ENCODE results near the gene AKAP8. TPM values are rescaled to one million over a fixed set of nuclear protein-coding genes. Genes with fewer than 3 reads are reported as not detected.

AKAP8 gene
- total RNA-seq, 2 donors from 2014 or later, result 18.7 to 54.9 TPM

DNA sequence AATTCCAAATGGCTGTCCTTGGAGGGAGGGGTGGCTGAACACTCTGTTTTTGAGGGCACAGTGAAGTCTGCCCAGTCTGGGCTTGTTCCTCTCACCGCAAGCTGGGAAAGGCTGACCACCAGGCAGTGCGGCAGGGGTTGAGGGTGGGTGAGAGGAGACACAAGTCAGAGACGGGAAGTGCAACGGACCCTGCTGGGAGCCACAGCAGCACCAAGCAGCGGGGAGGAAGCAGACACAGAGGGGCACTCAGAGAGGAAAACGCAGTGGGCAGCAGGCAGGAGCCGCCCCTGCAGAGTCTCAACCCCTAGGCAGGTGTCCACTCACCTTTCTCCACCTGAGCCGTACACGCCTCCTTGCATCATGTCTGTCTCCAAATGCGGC is 23.6 kb upstream of the AKAP8 start:
- Histone ChIP-seq H3K27me3 (replicated peaks; ENCODE audit: insufficient read depth) (no peaks in the 10 kb centered on the region), H3K4me3 (no peak overlapping the region), H3K27ac (peak overlapping the region; percentile 75 to 78), H3K36me3 (peaks cover 41% of the 10 kb centered on the region), H3K9me3 (no peaks in the 10 kb centered on the region), H3K4me1 (ENCODE audit: control insufficient read depth in 1 of 2, low read depth in 2 of 2) (peaks cover 20 to 54% of the 10 kb centered on the region in 2 donors)
- ATAC-seq (ENCODE audit: insufficient number of reproducible peaks, low FRiP score, low read depth) (no peak), DNase-seq (ENCODE audit: low spot score) (no peak)
- TF ChIP-seq, protein P1, sequence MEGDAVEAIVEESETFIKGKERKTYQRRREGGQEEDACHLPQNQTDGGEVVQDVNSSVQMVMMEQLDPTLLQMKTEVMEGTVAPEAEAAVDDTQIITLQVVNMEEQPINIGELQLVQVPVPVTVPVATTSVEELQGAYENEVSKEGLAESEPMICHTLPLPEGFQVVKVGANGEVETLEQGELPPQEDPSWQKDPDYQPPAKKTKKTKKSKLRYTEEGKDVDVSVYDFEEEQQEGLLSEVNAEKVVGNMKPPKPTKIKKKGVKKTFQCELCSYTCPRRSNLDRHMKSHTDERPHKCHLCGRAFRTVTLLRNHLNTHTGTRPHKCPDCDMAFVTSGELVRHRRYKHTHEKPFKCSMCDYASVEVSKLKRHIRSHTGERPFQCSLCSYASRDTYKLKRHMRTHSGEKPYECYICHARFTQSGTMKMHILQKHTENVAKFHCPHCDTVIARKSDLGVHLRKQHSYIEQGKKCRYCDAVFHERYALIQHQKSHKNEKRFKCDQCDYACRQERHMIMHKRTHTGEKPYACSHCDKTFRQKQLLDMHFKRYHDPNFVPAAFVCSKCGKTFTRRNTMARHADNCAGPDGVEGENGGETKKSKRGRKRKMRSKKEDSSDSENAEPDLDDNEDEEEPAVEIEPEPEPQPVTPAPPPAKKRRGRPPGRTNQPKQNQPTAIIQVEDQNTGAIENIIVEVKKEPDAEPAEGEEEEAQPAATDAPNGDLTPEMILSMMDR (IDR thresholded peaks at IDR 0.05), result no peak

DNA sequence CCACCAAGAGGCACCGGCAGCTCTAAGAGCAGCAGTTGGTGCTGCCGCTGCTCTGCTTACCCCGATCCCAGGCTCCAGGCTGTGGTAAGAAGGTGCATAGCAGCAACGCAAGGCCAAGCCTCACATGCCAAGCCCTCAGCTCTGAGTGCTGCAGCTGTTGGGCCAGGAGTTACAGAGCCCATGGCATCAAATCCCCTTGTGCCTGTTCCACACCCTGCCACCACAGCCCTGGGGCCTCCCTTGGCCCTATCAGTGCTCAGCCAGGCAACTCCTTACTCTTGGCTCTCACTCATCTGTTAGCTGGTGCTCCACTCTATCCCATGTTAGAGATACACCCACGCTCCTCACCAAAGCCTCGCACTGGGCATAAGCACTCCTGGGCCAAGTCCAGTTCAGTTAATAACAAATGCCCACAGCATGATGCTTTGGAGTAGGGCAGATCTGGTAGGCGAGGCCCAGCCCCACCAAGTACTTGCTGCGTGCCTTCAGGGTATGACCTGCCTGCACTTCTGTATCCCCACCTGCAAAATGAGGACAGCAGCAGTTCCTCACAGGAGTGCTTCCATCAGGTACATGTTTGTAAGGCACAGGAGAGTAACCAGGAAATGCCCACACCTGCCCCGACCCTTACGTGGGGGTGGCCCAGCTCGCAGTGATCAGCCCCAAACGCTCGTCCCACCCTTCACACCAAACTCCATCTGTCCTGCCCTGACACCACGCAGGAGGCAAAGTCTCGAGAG is 23.0 kb upstream of the AKAP8 start:
- peaks cover 47% of the 10 kb centered on the region for H3K36me3 ChIP-seq
- no peak overlapping the region for H3K4me3 ChIP-seq
- ATAC-seq (ENCODE audit: insufficient number of reproducible peaks, low FRiP score, low read depth) (no peak), DNase-seq (ENCODE audit: low spot score) (no peak)
- peak overlapping the region; percentile 75 to 78 for H3K27ac ChIP-seq
- no peaks in the 10 kb centered on the region for H3K9me3 ChIP-seq
- H3K27me3 ChIP-seq (replicated peaks; ENCODE audit: insufficient read depth), result no peaks in the 10 kb centered on the region
- H3K4me1 ChIP-seq (ENCODE audit: control insufficient read depth in 1 of 2, low read depth in 2 of 2), result peaks cover 20 to 54% of the 10 kb centered on the region in 2 donors
- TF ChIP-seq, protein P1 (IDR thresholded peaks at IDR 0.05), result no peak

DNA sequence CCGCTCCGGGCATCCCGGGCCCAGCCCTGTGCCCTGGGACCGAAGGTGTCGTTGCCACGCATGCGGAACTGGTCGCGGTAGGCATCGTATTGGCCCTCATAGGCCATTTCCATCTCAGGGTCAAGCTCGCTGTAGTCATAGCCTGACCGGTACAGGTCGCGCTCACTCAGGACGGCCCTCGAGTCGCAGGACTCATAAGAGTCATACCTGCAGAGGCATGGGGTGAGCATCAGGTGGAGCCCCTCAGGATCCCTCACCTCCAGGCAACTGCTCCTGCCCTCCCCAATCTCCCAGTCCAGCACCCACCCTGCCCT is 21.8 kb upstream of the AKAP8 start:
- H3K27ac ChIP-seq, result no peak overlapping the region
- DNase-seq (ENCODE audit: low spot score), result no peak

DNA sequence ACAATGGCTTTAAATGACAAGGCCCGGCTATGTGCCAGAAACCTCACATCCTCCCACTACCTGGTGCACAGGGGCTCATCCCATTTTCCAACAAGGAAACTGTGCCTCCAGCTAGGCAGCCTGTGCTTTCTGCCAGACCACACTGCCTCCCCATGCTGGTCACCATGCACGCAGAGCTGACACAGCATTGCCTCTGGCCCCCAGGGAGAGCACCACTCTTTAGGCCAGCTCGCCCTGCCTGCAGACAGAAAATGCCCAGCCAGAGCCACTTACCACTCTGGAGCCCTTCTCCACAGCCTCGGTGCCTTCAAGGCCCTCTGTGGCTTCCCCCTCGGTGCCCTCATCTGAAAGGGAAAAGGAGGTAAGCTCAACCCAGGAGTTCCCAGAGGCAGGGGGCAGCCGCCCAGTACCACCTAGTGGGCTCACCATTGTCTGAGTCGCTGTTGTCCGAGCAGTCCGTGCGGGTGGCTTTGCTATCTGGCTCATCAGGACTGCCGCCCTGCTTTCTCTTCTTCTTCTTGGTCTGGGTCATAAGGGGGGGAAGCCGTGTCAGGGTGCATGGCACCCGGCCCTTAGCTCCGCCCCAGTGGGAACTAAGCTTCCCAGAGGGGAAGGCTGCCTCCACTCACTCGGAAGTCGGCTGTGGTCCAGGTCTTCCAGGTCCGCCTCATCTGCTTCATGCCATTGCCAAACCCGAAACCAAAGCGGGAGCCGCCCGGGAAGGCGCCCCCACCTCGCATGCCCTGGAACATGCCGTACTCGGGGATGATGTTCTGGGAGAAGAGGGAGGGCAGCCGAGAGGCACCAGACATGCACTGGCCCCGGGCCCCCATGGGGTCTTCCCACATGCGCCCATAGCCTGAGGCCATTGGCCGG is 21.2 kb upstream of the AKAP8 start:
- peaks cover 65% of the 10 kb centered on the region for H3K36me3 ChIP-seq
- H3K4me3 ChIP-seq, result no peak overlapping the region
- no peak for ATAC-seq (ENCODE audit: insufficient number of reproducible peaks, low FRiP score, low read depth)
- H3K4me1 ChIP-seq (ENCODE audit: control insufficient read depth in 1 of 2, low read depth in 2 of 2), result peaks cover 20 to 44% of the 10 kb centered on the region in 2 donors
- H3K27me3 ChIP-seq (replicated peaks; ENCODE audit: insufficient read depth), result no peaks in the 10 kb centered on the region
- H3K9me3 ChIP-seq, result no peaks in the 10 kb centered on the region
- no peak for DNase-seq (ENCODE audit: low spot score)
- no peak overlapping the region for H3K27ac ChIP-seq
- TF ChIP-seq, protein P1 (IDR thresholded peaks at IDR 0.05), result no peak

More for the DNA sequence above, 21.8 kb upstream of the AKAP8 start:
- Histone ChIP-seq H3K27me3 (replicated peaks; ENCODE audit: insufficient read depth) (no peaks in the 10 kb centered on the region), H3K9me3 (no peaks in the 10 kb centered on the region), H3K4me1 (ENCODE audit: control insufficient read depth in 1 of 2, low read depth in 2 of 2) (peaks cover 20 to 47% of the 10 kb centered on the region in 2 donors), H3K4me3 (no peak overlapping the region), H3K36me3 (peaks cover 59% of the 10 kb centered on the region)
- ATAC-seq (ENCODE audit: insufficient number of reproducible peaks, low FRiP score, low read depth), result no peak
- TF ChIP-seq, protein P1 (IDR thresholded peaks at IDR 0.05), result no peak

DNA sequence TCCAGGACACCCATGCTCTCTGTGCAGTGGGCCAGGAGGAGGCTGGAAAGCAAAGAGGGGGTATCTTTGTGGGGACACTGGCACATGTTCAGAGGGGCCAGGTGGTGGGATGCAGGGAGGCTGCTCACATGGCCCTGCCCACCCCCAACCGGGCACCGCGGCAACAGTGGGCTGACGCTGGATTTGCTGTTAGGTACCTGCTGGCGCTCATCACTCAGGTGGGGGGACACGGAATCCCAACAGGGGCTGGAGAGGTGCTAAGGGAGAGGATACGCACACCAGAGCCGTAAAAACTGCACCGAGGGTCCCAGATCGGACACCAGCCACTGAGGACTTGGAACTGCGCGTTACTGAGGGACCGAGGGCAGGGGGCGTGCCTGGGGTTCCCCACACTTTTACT is 20.0 kb upstream of the AKAP8 start:
- H3K9me3 ChIP-seq, result no peaks in the 10 kb centered on the region
- DNase-seq (ENCODE audit: low spot score) (no peak), ATAC-seq (ENCODE audit: insufficient number of reproducible peaks, low FRiP score, low read depth) (no peak)
- peaks cover 70% of the 10 kb centered on the region for H3K36me3 ChIP-seq
- H3K4me3 ChIP-seq, result no peak overlapping the region
- H3K27me3 ChIP-seq (replicated peaks; ENCODE audit: insufficient read depth), result no peaks in the 10 kb centered on the region
- H3K4me1 ChIP-seq (ENCODE audit: control insufficient read depth in 1 of 2, low read depth in 2 of 2), result peaks cover 18 to 32% of the 10 kb centered on the region in 2 donors
- no peak overlapping the region for H3K27ac ChIP-seq
- TF ChIP-seq, protein P1 (IDR thresholded peaks at IDR 0.05), result no peak
